GM12878 (cell line): ENCODE measurements around the gene DERL2. TPM values are rescaled to one million over a fixed set of nuclear protein-coding genes. Genes with fewer than 3 reads are reported as not detected.

Experiments used
- ATAC-seq: fragments of 200-7000 bp; cut with Tn5 transposase; 3 replicates; pipeline ENCODE4 v1.9.1; 2020; ENCODE audit warnings: mild to moderate bottlenecking, moderate library complexity
- BruUV-seq: library from RNA; stranded (reverse); fragments of 400-500 nt; replicated peaks from 2 replicates; lab custom pipeline; 2021; lab: Mats Ljungman, UMichigan
- CTCF ChIA-PET: fragments of 300-600 bp; sonication (Branson Sonifier 250); formaldehyde crosslinking; extraction: SDS; loops from one replicate; lab custom pipeline; 2021; ENCODE audit warnings: inconsistent platforms; lab: Yijun Ruan, JAX
- POLR2A ChIA-PET: fragments of 350-600 bp; formaldehyde crosslinking; extraction: SDS; loops from one replicate; lab custom pipeline; 2021; ENCODE audit warnings: inconsistent platforms; lab: Charles Lee
- RAD21 ChIA-PET: fragments of 300-600 bp; sonication (Branson Sonifier 250); formaldehyde crosslinking; loops from one replicate; lab custom pipeline; 2023; ENCODE audit warnings: antibody characterized with exemption; ENCODE audit not compliant: unreplicated experiment; lab: Charles Lee
- SMC1A ChIA-PET: fragments of 300-600 bp; sonication (Branson Sonifier 250); formaldehyde crosslinking; loops from one replicate; lab custom pipeline; 2023; ENCODE audit not compliant: unreplicated experiment, uncharacterized antibody; lab: Charles Lee
- DNase-seq: peaks from one replicate; pipeline ENCODE4 v3.0.0-alpha.2; 2011; ENCODE audit warnings: low read depth, low spot score
- FAIRE-seq: peaks from 3 replicates; lab custom pipeline; 2011; peaks lifted over from hg19 to GRCh38; lab: Jason Lieb, UNC
- H2AFZ ChIP-seq: 2 replicates; pipeline ENCODE4 v1.6.0; 2011; ENCODE audit warnings: low read depth, low read length, control low read depth; ENCODE audit not compliant: control insufficient read depth
- H3K27ac ChIP-seq: 2 replicates; pipeline ENCODE4 v1.5.1; 2011; ENCODE audit warnings: control low read depth; ENCODE audit not compliant: control insufficient read depth, insufficient read depth
- H3K27me3 ChIP-seq, 2 experiments: replicated peaks in 1 of 2; 2 replicates each; pipeline versions ENCODE4 v1.6.0 to v1.6.1; 2011; ENCODE audit warnings: low read length in 1 of 2; ENCODE audit not compliant: control insufficient read depth in 2 of 2, insufficient read depth in 2 of 2
- H3K36me3 ChIP-seq, 2 experiments: 2 replicates each; pipeline ENCODE4 v1.5.1; 2011; ENCODE audit warnings: low read length in 1 of 2; ENCODE audit not compliant: control insufficient read depth in 2 of 2, insufficient read depth in 2 of 2
- H3K4me1 ChIP-seq: 2 replicates; pipeline ENCODE4 v1.6.1; 2011; ENCODE audit warnings: mild to moderate bottlenecking, low read length, moderate library complexity, mixed read lengths; ENCODE audit not compliant: control insufficient read depth, insufficient read depth
- H3K4me2 ChIP-seq: 2 replicates; pipeline ENCODE4 v1.6.0; 2011; ENCODE audit warnings: control low read depth; ENCODE audit not compliant: control insufficient read depth, insufficient read depth
- H3K4me3 ChIP-seq: fragments of 200-600 bp; sonication (generic); 2 replicates; pipeline ENCODE4 v1.5.1; 2016
- H3K79me2 ChIP-seq: 2 replicates; pipeline ENCODE4 v1.6.0; 2011; ENCODE audit warnings: low read length; ENCODE audit not compliant: control insufficient read depth, insufficient read depth
- H3K9ac ChIP-seq: 2 replicates; pipeline ENCODE4 v1.8.0; 2011; ENCODE audit warnings: low read length, control low read depth, mixed read lengths; ENCODE audit not compliant: control insufficient read depth, insufficient read depth
- H3K9me3 ChIP-seq: replicated peaks from 3 replicates; pipeline ENCODE4 v1.5.1; 2011; ENCODE audit warnings: mild to moderate bottlenecking, low read length; ENCODE audit not compliant: control insufficient read depth, insufficient read depth
- H4K20me1 ChIP-seq: 2 replicates; pipeline ENCODE4 v1.6.0; 2011; ENCODE audit not compliant: control insufficient read depth, insufficient read depth
- BRCA1 ChIP-seq: IDR thresholded peaks from 2 replicates; pipeline ENCODE4 v1.6.1; 2011; ENCODE audit warnings: low read depth, low read length, improper control_type of control experiment
- CHD1 ChIP-seq: IDR thresholded peaks from 2 replicates; pipeline ENCODE4 v1.6.1; 2012; ENCODE audit warnings: low read depth, low read length, improper control_type of control experiment
- CTCF ChIP-seq, 3 experiments: IDR thresholded peaks in 2 of 3; conservative IDR thresholded peaks in 1 of 3; 2 replicates each; pipeline ENCODE4 v1.5.1; 2011; ENCODE audit warnings: low read depth in 3 of 3, low read length in 3 of 3, mild to moderate bottlenecking in 3 of 3, control low read depth in 2 of 3, moderate library complexity in 2 of 3, inconsistent platforms in 1 of 3, mixed read lengths in 1 of 3; ENCODE audit not compliant: control insufficient read depth in 2 of 3, insufficient read depth in 1 of 3; ENCODE audit errors: extremely low read depth in 1 of 3
- HDAC6 ChIP-seq: fragments of 200-600 bp; sonication (generic); IDR thresholded peaks from one replicate; pipeline ENCODE4 v1.8.0; 2017; ENCODE audit warnings: antibody characterized with exemption; ENCODE audit not compliant: unreplicated experiment
- MXI1 ChIP-seq: fragments of 150-350 bp; IDR thresholded peaks from 2 replicates; pipeline ENCODE4 v1.6.1; 2011; ENCODE audit warnings: low read depth, mild to moderate bottlenecking, inconsistent platforms, low read length, improper control_type of control experiment
- TARDBP ChIP-seq: IDR thresholded peaks from 2 replicates; pipeline ENCODE4 v1.6.1; 2016; ENCODE audit warnings: borderline replicate concordance
- ZBTB40 ChIP-seq: fragments of 450-650 bp; IDR thresholded peaks from 2 replicates; pipeline ENCODE4 v1.6.1; 2016; ENCODE audit warnings: mild to moderate bottlenecking, moderate library complexity, borderline replicate concordance
- ZNF274 ChIP-seq: IDR thresholded peaks from one replicate; pipeline ENCODE4 v1.8.0; 2011; ENCODE audit not compliant: insufficient read length, insufficient read depth
- WGBS: methylation state at CpG from one replicate; pipeline ENCODE4 v1.1.6; 2016; ENCODE audit warnings: low lambda C conversion rate; ENCODE audit not compliant: insufficient replicate concordance, insufficient coverage; ENCODE audit errors: missing lambda C conversion rate; 5-methylcytosine and 5-hydroxymethylcytosine counted together
- in situ Hi-C: fragments of 300-500 bp; cut with MboI; formaldehyde crosslinking; loops from 9 replicates; pipeline ENCODE4 v1.14.3; 2018; ENCODE audit warnings: mixed read lengths
- intact Hi-C: fragments of 100-400 bp; cut with micrococcal nuclease; formaldehyde crosslinking; loops from one replicate; pipeline ENCODE4 v1.14.2; 2022; ENCODE audit not compliant: unreplicated experiment
- polyA plus RNA-seq, 11 experiments: library from polyadenylated mRNA; depleted of rRNA in 4 of 11; unstranded in 6 of 11; stranded (reverse) in 5 of 11; fragments of >200 nt; fragmentation: Nextera tagmentation in 4 of 11; fragmentation: Illumina TruSeq in 1 of 11; extraction: Ambion mirVana in 4 of 11; extraction: Trizol in 1 of 11; gene quantifications; 1 replicate in 1 of 11; 2 replicates in 10 of 11; pipeline versions ENCODE4 v1.2.1 to v1.2.3, GENCODE V29; 2011 to 2016; ENCODE audit warnings: inconsistent platforms in 2 of 11, missing spikeins in 2 of 11, low read depth in 1 of 11
- total RNA-seq, 4 experiments: library from RNA; depleted of rRNA in 3 of 4; stranded (reverse); fragments of >200 nt in 3 of 4; fragmentation: Illumina TruSeq in 1 of 4; extraction: Trizol in 1 of 4; gene quantifications; 2 replicates each; pipeline versions ENCODE4 v1.2.1 to v1.2.3, GENCODE V29; 2013 to 2021

The DERL2 gene
- total and polyA plus RNA-seq, 10 of the 15 experiments (the other 5 are each of a cell fraction or from before 2014, with no cell fraction given), result 40.5 to 236 (median 69.3) TPM

GRCh38 chr17:5522476-5522875 lies 36.5 kb upstream of the DERL2 start:
- POLR2A ChIA-PET, result interaction anchor here (0.6 kb wide), 1 partner anchor 309 kb away, joined by 5 read pairs; no protein-coding TSS in a partner anchor
- H3K4me3 ChIP-seq, result no peak overlapping the region
- H3K9ac ChIP-seq, result no peak overlapping the region
- H3K36me3 ChIP-seq, result peaks cover 0 to 6% of the 10 kb centered on the region in 2 experiments; a peak in 2 of 4 replicates
- no peak for DNase-seq
- H3K9me3 ChIP-seq, result no peaks in the 10 kb centered on the region
- CTCF ChIA-PET, result no interaction called here
- H3K27ac ChIP-seq, result no peak overlapping the region
- H2AFZ ChIP-seq, result no peak overlapping the region
- BruUV-seq, result no TSS peak
- H3K4me2 ChIP-seq, result no peak overlapping the region
- ATAC-seq, result no peak
- RAD21 ChIA-PET, result no interaction called here
- H3K79me2 ChIP-seq, result no peaks in the 10 kb centered on the region
- SMC1A ChIA-PET, result no interaction called here
- H3K27me3 ChIP-seq, result no peaks in the 10 kb centered on the region
- 0 out of 6 replicates have a peak, but pooled peaks of 1 of the 3 experiments have one; percentile 7 for TF ChIP-seq CTCF (IDR thresholded peaks at IDR 0.05 in 2 of 3, conservative IDR thresholded peaks at IDR 0.05 in 1 of 3; ENCODE audit: control insufficient read depth in 2 of 3, extremely low read depth in 1 of 3, insufficient read depth in 1 of 3, low read depth in 3 of 3, low read length in 3 of 3)
- TF ChIP-seq TARDBP, result no peak
- TF ChIP-seq, all 136 proteins: peak for 1
- in situ Hi-C loops (no loop called here), intact Hi-C loops (no loop called here)
- Histone ChIP-seq H3K4me1 (no peaks in the 10 kb centered on the region), H4K20me1 (no peaks in the 10 kb centered on the region)
- 100% methylated on average over 1 of the region's 1 CpG for WGBS
- no peak for FAIRE-seq

- Histone ChIP-seq H3K36me3 (no peaks in the 10 kb centered on the region; a peak in 2 of 4 replicates), H3K4me1 (no peaks in the 10 kb centered on the region), H3K4me3 (no peak overlapping the region), H2AFZ (no peak overlapping the region), H3K79me2 (no peaks in the 10 kb centered on the region), H3K4me2 (no peak overlapping the region), H3K9me3 (no peaks in the 10 kb centered on the region), H3K9ac (no peak overlapping the region), H3K27ac (no peak overlapping the region), H3K27me3 (no peaks in the 10 kb centered on the region), H4K20me1 (no peaks in the 10 kb centered on the region)
- ChIA-PET POLR2A (no interaction called here), RAD21 (no interaction called here), SMC1A (interaction anchor here (1.0 kb wide), 1 partner anchor 8 kb away, joined by 5 read pairs; no protein-coding TSS in a partner anchor), CTCF (interaction anchor here (1.5 kb wide), 1 partner anchor 12 kb away, joined by 3 read pairs; no protein-coding TSS in a partner anchor)
- intact Hi-C loops, result no loop called here
- ATAC-seq (no peak), DNase-seq (no peak), FAIRE-seq (no peak)
- WGBS, result 87% methylated on average over 5 of the region's 5 CpGs
- in situ Hi-C loops, result no loop called here
- BruUV-seq, result no TSS peak
- no peak for TF ChIP-seq BRCA1
- TF ChIP-seq ZBTB40, result no peak
- no peak for TF ChIP-seq MXI1
- no peak for TF ChIP-seq CHD1
- no peak for TF ChIP-seq ZNF274
- no peak for TF ChIP-seq HDAC6
Observed at GRCh38 chr17:5516060-5516792, 30.2 kb upstream of the DERL2 start.
